Transverse colon (tissue), 4 donors: Measurements from ENCODE around the gene FRMPD4. TPM values are rescaled to one million over a fixed set of nuclear protein-coding genes. Genes with fewer than 3 reads are reported as not detected.

Experiments
- DNase-seq: peaks from one replicate; pipeline ENCODE4 v3.0.0-alpha.2; 2019
- H3K27ac ChIP-seq, 4 donors: fragments of 200-600 bp; sonication (generic); 2 replicates each; pipeline ENCODE4 v1.5.1; 2016 to 2018; ENCODE audit warnings: inconsistent platforms in 4 of 4
- H3K27me3 ChIP-seq: fragments of 200-600 bp; sonication (generic); 2 replicates; pipeline ENCODE4 v1.5.1; 2017; ENCODE audit warnings: inconsistent platforms
- H3K36me3 ChIP-seq, 4 donors: fragments of 200-600 bp; sonication (generic); 2 replicates each; pipeline ENCODE4 v1.5.1; 2017 to 2019; ENCODE audit warnings: inconsistent platforms in 4 of 4
- H3K4me1 ChIP-seq, 4 donors: fragments of 200-600 bp; sonication (generic); 2 replicates each; pipeline ENCODE4 v1.5.1; 2017 to 2020; ENCODE audit warnings: inconsistent platforms in 4 of 4
- H3K4me3 ChIP-seq, 4 donors: fragments of 200-600 bp; sonication (generic); 1 replicate in 1 of 4; 2 replicates in 3 of 4; pipeline versions ENCODE4 v1.5.1 to v1.6.1; 2017 to 2019; ENCODE audit warnings: inconsistent platforms in 4 of 4
- H3K9me3 ChIP-seq, 2 donors: fragments of 200-600 bp; sonication (generic); 2 replicates each; pipeline ENCODE4 v1.5.1; 2017 to 2019; ENCODE audit warnings: inconsistent platforms in 2 of 2
- CTCF ChIP-seq, 5 experiments: fragments of 200-600 bp in 3 of 5; fragments of 450-650 bp in 2 of 5; sonication (generic) in 3 of 5; IDR thresholded peaks; 1 replicate in 2 of 5; 2 replicates in 3 of 5; pipeline ENCODE4 v1.5.1; 2016 to 2017; ENCODE audit warnings: antibody characterized with exemption in 5 of 5, inconsistent platforms in 3 of 5, mild to moderate bottlenecking in 2 of 5, moderate library complexity in 1 of 5
- EP300 ChIP-seq: sonication (generic); formaldehyde crosslinking; IDR thresholded peaks from one replicate; pipeline ENCODE4 v1.6.1; 2017; ENCODE audit warnings: antibody characterized with exemption, low read depth
- POLR2A ChIP-seq: fragments of 450-650 bp; IDR thresholded peaks from one replicate; pipeline ENCODE4 v1.6.1; 2016; ENCODE audit warnings: antibody characterized with exemption, mild to moderate bottlenecking, moderate library complexity
- POLR2AphosphoS5 ChIP-seq, 3 donors: sonication (generic); formaldehyde crosslinking; IDR thresholded peaks; one replicate each; pipeline ENCODE4 v1.6.1; 2016; ENCODE audit warnings: antibody characterized with exemption in 3 of 3
- WGBS, 2 donors: methylation state at CpG; one replicate each; pipeline ENCODE4 v1.1.5; 2018; ENCODE audit warnings: low coverage in 1 of 2; 5-methylcytosine and 5-hydroxymethylcytosine counted together
- in situ Hi-C, 4 donors: fragments of 200-750 bp; cut with MboI; loops; one replicate each; pipeline versions ENCODE4 v1.15.0 to v1.15.1; 2017; ENCODE audit warnings: low sequenced_read_pairs in 3 of 4, low pct_ligation_motif_present in 1 of 4, low pct_unique_long_range_greater_than_20kb in 1 of 4
- intact Hi-C: fragments of 100-400 bp; cut with DNase I; formaldehyde crosslinking; loops from one replicate; pipeline ENCODE4 v1.15.1; 2023; ENCODE audit warnings: low total_unique reads
- total RNA-seq, 4 donors: library from RNA; depleted of rRNA; stranded (reverse); fragments of >200 nt; gene quantifications; one replicate each; pipeline ENCODE4 v1.1.0, GENCODE V29; 2016

FRMPD4 gene
- total RNA-seq, 4 donors from 2014 or later = 0.79 to 1.5 (median 0.82) TPM; not detected in 1

DNA sequence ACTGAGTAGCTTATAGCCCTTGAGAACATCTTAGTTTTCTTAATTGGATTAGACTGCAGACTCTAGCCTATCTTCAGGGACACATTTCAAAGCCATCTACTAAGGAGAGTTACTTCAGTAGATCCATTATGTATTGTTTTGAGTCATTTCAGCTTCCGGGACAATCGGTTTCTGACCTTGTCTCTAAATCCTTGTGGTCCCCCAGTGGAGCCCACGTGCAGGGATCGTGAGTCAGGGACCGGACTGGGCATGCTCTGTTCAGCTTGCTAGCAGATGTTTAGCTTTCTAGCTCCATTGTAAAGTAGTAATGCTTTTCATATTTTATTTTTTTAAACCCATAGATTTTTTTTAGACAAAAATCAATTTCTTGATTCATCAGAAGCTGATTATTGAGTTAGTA lies 441.0 kb downstream of the FRMPD4 start:
- H3K4me1 ChIP-seq = no peaks in the 10 kb centered on the region
- H3K4me3 ChIP-seq = no peak overlapping the region
- no peaks in the 10 kb centered on the region for H3K36me3 ChIP-seq
- intact Hi-C loops (no loop called here), in situ Hi-C loops (no loop called here)
- WGBS, 2 donors = 70 to 88% methylated on average over 2 to 5 of the region's 5 CpGs
- no peaks in the 10 kb centered on the region for H3K9me3 ChIP-seq
- H3K27ac ChIP-seq = no peak overlapping the region
- TF ChIP-seq EP300 (no peak), POLR2A (no peak), CTCF (IDR thresholded peaks at IDR 0.05) (no peak), POLR2AphosphoS5 (IDR thresholded peaks at IDR 0.05) (no peak)
- H3K27me3 ChIP-seq = no peaks in the 10 kb centered on the region
- DNase-seq = no peak

DNA sequence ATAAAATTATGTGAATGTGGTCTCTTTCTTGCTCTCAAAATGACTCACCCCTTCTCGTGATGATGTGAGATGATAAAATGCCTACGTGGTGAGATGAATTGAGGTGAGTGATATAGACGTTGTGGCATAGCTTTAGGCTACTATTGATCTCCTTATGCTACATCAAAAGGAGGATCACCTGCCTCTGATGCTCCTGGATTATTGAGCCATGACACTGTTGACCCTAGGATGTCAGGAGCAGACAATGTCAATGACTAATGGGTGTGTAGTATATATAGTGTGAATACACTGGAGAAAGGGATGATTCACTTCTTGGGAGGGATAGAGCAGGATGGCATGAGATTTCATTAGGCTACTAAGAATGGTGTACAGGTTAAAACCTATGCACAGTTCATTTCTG lies 442.3 kb downstream of the FRMPD4 start:
- no peaks in the 10 kb centered on the region for H3K36me3 ChIP-seq
- no peak for DNase-seq
- TF ChIP-seq CTCF (IDR thresholded peaks at IDR 0.05) = no peak
- TF ChIP-seq POLR2AphosphoS5 (IDR thresholded peaks at IDR 0.05) = no peak
- no peak for TF ChIP-seq EP300
- no peak for TF ChIP-seq POLR2A
- WGBS, 2 donors = 60 to 70% methylated on average over 1 to 3 of the region's 3 CpGs
- intact Hi-C loops (no loop called here), in situ Hi-C loops (no loop called here)
- H3K4me1 ChIP-seq = no peaks in the 10 kb centered on the region
- no peaks in the 10 kb centered on the region for H3K27me3 ChIP-seq
- no peak overlapping the region for H3K4me3 ChIP-seq
- no peak overlapping the region for H3K27ac ChIP-seq
- no peaks in the 10 kb centered on the region for H3K9me3 ChIP-seq

GRCh38 chrX:12581546-12581945 lies 443.3 kb downstream of the FRMPD4 start:
- Histone ChIP-seq H3K36me3 (no peaks in the 10 kb centered on the region), H3K27ac (no peak overlapping the region), H3K27me3 (no peaks in the 10 kb centered on the region), H3K4me3 (no peak overlapping the region), H3K9me3 (no peaks in the 10 kb centered on the region), H3K4me1 (no peaks in the 10 kb centered on the region)
- TF ChIP-seq POLR2A (no peak), EP300 (no peak), POLR2AphosphoS5 (IDR thresholded peaks at IDR 0.05) (no peak)
- intact Hi-C loops = no loop called here
- DNase-seq = no peak
- in situ Hi-C loops = no loop called here
- WGBS, 2 donors = 40 to 76% methylated on average over 1 to 4 of the region's 4 CpGs

DNA sequence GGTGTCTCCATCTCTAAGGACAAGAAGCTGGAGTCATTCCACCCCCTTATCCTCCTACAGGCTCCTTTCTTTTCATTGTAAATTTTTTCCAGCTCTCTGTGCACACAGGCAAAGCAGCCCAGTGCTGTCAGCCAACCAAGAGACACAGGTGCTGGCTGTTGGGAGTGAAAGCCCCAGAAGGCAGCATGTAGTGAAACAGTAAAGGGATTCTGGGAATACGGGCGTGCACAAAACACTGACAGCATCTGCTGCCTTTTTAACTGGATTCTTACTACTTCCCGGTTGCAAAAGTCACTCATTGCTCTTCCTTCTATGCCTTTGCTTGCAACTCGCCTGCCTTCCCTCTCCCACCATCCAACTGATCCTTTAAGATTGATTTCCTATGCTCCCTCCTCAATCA lies 444.4 kb downstream of the FRMPD4 start:
- Histone ChIP-seq H3K27ac (no peak overlapping the region), H3K36me3 (no peaks in the 10 kb centered on the region), H3K4me3 (no peak overlapping the region), H3K27me3 (no peaks in the 10 kb centered on the region), H3K4me1 (no peaks in the 10 kb centered on the region), H3K9me3 (no peaks in the 10 kb centered on the region)
- DNase-seq = no peak
- WGBS, 2 donors = 63% methylated on average over 4 of the region's 4 CpGs; no CpG with 5 or more reads in 1 of the 2 donors
- intact Hi-C loops (no loop called here), in situ Hi-C loops (no loop called here)
- TF ChIP-seq POLR2AphosphoS5 (IDR thresholded peaks at IDR 0.05) = no peak
- no peak for TF ChIP-seq POLR2A
- TF ChIP-seq CTCF (IDR thresholded peaks at IDR 0.05) = no peak
- no peak for TF ChIP-seq EP300

DNA sequence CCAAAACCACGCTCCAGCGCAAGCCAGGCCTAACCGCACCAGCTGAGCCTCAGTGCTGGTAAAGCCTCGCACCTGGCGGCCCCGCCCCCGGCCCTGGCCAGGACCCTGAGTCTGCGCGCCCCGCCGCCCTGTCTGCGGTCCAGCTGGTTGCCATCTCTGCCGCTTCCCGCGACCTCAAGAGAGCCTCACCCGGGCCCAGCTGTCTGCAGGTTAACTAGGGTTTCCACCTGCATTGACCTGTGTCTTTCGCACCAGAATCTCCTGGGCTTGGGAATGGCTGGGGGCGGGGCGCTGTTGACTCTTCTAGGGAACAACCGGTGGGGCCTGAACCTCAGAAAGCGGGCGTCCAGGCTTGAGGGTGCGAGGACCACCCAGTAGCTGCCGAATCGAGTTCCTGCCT lies 445.3 kb downstream of the FRMPD4 start:
- H3K4me1 ChIP-seq = no peaks in the 10 kb centered on the region
- 83% methylated on average over 25 of the region's 25 CpGs; no CpG with 5 or more reads in 1 of the 2 donors for WGBS, 2 donors
- no peak for DNase-seq
- intact Hi-C loops (no loop called here), in situ Hi-C loops (no loop called here)
- H3K27ac ChIP-seq = no peak overlapping the region
- no peaks in the 10 kb centered on the region for H3K36me3 ChIP-seq
- H3K4me3 ChIP-seq = no peak overlapping the region
- TF ChIP-seq EP300 = no peak
- TF ChIP-seq POLR2AphosphoS5 (IDR thresholded peaks at IDR 0.05) = no peak
- TF ChIP-seq CTCF (IDR thresholded peaks at IDR 0.05) = no peak
- TF ChIP-seq POLR2A = no peak
- H3K9me3 ChIP-seq = no peaks in the 10 kb centered on the region
- H3K27me3 ChIP-seq = no peaks in the 10 kb centered on the region
